K562 (cell line): ENCODE results near the gene RNF103. TPM values are rescaled to one million over a fixed set of nuclear protein-coding genes. Genes with fewer than 3 reads are reported as not detected.

Source experiments
- CAMTA2 ChIP-seq: fragments of 250-450 bp; sonication (Bioruptor Pico); conservative IDR thresholded peaks from 2 replicates; pipeline ENCODE4 v1.5.1; 2022
- FOXK2 ChIP-seq, 2 experiments: fragments of 450-650 bp; IDR thresholded peaks in 1 of 2; conservative IDR thresholded peaks in 1 of 2; 2 replicates each; pipeline ENCODE4 v1.6.1; 2016; ENCODE audit warnings: low read depth in 2 of 2, mild to moderate bottlenecking in 1 of 2
- HDGF ChIP-seq: fragments of 450-650 bp; IDR thresholded peaks from 2 replicates; pipeline ENCODE4 v1.6.1; 2016
- JUND ChIP-seq, 2 experiments: IDR thresholded peaks; 2 replicates in 1 of 2; 3 replicates in 1 of 2; pipeline ENCODE4 v1.6.1; 2011; ENCODE audit warnings: borderline replicate concordance in 2 of 2, low read depth in 2 of 2, low read length in 2 of 2, improper control_type of control experiment in 1 of 2, missing biosample characterization in 1 of 2, missing genetic modification characterization in 1 of 2, missing genetic modification reagents in 1 of 2
- NCOA6 ChIP-seq: fragments of 450-650 bp; IDR thresholded peaks from 2 replicates; pipeline ENCODE4 v1.6.1; 2017; ENCODE audit warnings: mild to moderate bottlenecking
- NELFE ChIP-seq: IDR thresholded peaks from 2 replicates; pipeline ENCODE4 v1.6.1; 2011; ENCODE audit warnings: mild to moderate bottlenecking; ENCODE audit not compliant: insufficient read depth, insufficient read length
- PHTF2 ChIP-seq: fragments of 250-450 bp; sonication (Bioruptor Pico); IDR thresholded peaks from 2 replicates; pipeline ENCODE4 v1.5.0; 2021; ENCODE audit warnings: mild to moderate bottlenecking
- POLR2B ChIP-seq: fragments of 450-650 bp; IDR thresholded peaks from 2 replicates; pipeline ENCODE4 v1.6.1; 2018; ENCODE audit warnings: low read depth; ENCODE audit not compliant: partially characterized antibody
- RBM15 ChIP-seq: fragments of 200-400 bp; formaldehyde crosslinking; IDR thresholded peaks from 2 replicates; pipeline ENCODE4 v1.6.1; 2018; ENCODE audit warnings: mild to moderate bottlenecking, low read length, moderate library complexity; ENCODE audit not compliant: insufficient read depth
- SMARCA5 ChIP-seq: fragments of 450-650 bp; IDR thresholded peaks from 2 replicates; pipeline ENCODE4 v1.6.1; 2016
- TSHZ1 ChIP-seq: fragments of 250-450 bp; sonication (Bioruptor Pico); IDR thresholded peaks from 2 replicates; pipeline ENCODE4 v1.4.0; 2020; ENCODE audit warnings: mild to moderate bottlenecking, moderate library complexity
- ZNF3 ChIP-seq: fragments of 250-450 bp; sonication (Bioruptor Pico); IDR thresholded peaks from 2 replicates; pipeline ENCODE4 v1.5.0; 2021; ENCODE audit warnings: mild to moderate bottlenecking, moderate library complexity
- ZNF830 ChIP-seq: fragments of 250-450 bp; sonication (Bioruptor Pico); IDR thresholded peaks from 2 replicates; pipeline ENCODE4 v1.5.0; 2021; ENCODE audit warnings: mild to moderate bottlenecking
- polyA plus RNA-seq, 8 experiments: library from polyadenylated mRNA; depleted of rRNA in 4 of 8; stranded (reverse) in 5 of 8; unstranded in 3 of 8; fragments of >200 nt; fragmentation: Nextera tagmentation in 2 of 8; fragmentation: Illumina TruSeq in 1 of 8; extraction: Ambion mirVana in 2 of 8; extraction: Trizol in 1 of 8; gene quantifications; 2 replicates each; pipeline versions ENCODE4 v1.2.1 to v1.2.3, GENCODE V29; 2011 to 2014; ENCODE audit warnings: inconsistent platforms in 1 of 8, missing spikeins in 1 of 8
- total RNA-seq, 7 experiments: library from RNA; depleted of rRNA in 6 of 7; stranded (reverse); fragments of >200 nt in 6 of 7; fragmentation: Illumina TruSeq in 2 of 7; extraction: Trizol in 2 of 7; gene quantifications; 2 replicates each; pipeline versions ENCODE4 v1.2.1 to v1.2.3, GENCODE V29; 2011 to 2021; ENCODE audit warnings: low replicate concordance in 1 of 7
- TF ChIP-seq, protein P1 (sequence below), 2 experiments: fragments of 450-650 bp in 1 of 2; sonication (generic) in 1 of 2; formaldehyde crosslinking in 1 of 2; IDR thresholded peaks; 2 replicates each; pipeline versions ENCODE4 v1.7.1 to v1.9.0; 2016 to 2022; ENCODE audit warnings: inconsistent platforms in 1 of 2, mild to moderate bottlenecking in 1 of 2, missing genetic modification reagents in 1 of 2

RNF103 gene
- total and polyA plus RNA-seq, 9 of the 15 experiments (the other 6 are each of a cell fraction or from before 2014, with no cell fraction given), result 1.2 to 6.8 (median 4.6) TPM

GRCh38 chr2:86563650-86564061 is 60.0 kb downstream of the RNF103 start (continued):
- TF ChIP-seq, protein P1, sequence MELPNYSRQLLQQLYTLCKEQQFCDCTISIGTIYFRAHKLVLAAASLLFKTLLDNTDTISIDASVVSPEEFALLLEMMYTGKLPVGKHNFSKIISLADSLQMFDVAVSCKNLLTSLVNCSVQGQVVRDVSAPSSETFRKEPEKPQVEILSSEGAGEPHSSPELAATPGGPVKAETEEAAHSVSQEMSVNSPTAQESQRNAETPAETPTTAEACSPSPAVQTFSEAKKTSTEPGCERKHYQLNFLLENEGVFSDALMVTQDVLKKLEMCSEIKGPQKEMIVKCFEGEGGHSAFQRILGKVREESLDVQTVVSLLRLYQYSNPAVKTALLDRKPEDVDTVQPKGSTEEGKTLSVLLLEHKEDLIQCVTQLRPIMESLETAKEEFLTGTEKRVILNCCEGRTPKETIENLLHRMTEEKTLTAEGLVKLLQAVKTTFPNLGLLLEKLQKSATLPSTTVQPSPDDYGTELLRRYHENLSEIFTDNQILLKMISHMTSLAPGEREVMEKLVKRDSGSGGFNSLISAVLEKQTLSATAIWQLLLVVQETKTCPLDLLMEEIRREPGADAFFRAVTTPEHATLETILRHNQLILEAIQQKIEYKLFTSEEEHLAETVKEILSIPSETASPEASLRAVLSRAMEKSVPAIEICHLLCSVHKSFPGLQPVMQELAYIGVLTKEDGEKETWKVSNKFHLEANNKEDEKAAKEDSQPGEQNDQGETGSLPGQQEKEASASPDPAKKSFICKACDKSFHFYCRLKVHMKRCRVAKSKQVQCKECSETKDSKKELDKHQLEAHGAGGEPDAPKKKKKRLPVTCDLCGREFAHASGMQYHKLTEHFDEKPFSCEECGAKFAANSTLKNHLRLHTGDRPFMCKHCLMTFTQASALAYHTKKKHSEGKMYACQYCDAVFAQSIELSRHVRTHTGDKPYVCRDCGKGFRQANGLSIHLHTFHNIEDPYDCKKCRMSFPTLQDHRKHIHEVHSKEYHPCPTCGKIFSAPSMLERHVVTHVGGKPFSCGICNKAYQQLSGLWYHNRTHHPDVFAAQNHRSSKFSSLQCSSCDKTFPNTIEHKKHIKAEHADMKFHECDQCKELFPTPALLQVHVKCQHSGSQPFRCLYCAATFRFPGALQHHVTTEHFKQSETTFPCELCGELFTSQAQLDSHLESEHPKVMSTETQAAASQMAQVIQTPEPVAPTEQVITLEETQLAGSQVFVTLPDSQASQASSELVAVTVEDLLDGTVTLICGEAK (IDR thresholded peaks at IDR 0.05), result no peak
- TF ChIP-seq, protein P1 (CRISPR knock-in tag; IDR thresholded peaks at IDR 0.05), result no peak
- TF ChIP-seq RBM15, result no peak
- TF ChIP-seq CAMTA2 (CRISPR knock-in tag), result peak; percentile 79; the same call in 1 of the 2 replicates
- TF ChIP-seq PHTF2 (CRISPR knock-in tag), result no peak
- TF ChIP-seq ZNF830, result no peak
- no peak for TF ChIP-seq NCOA6
- 0 out of 2 replicates have a peak, but pooled peaks have one; percentile 62 for TF ChIP-seq HDGF
- no peak for TF ChIP-seq JUND (IDR thresholded peaks at IDR 0.05; ENCODE audit: borderline replicate concordance, low read depth, low read length)
- TF ChIP-seq JUND (tag; IDR thresholded peaks at IDR 0.05; ENCODE audit: borderline replicate concordance, low read depth, low read length), result peak; percentile 55; the same call in 1 of the 3 replicates
- TF ChIP-seq TSHZ1, result no peak
- TF ChIP-seq FOXK2 (conservative IDR thresholded peaks at IDR 0.05 in 1 of 2, IDR thresholded peaks at IDR 0.05 in 1 of 2; ENCODE audit: low read depth in 2 of 2), result no peak
- no peak for TF ChIP-seq ZNF3 (CRISPR knock-in tag)
- peak; percentile 67; the same call in 1 of the 2 replicates for TF ChIP-seq SMARCA5
- TF ChIP-seq POLR2B, result no peak
- TF ChIP-seq NELFE, result no peak
